ENCODE results near the gene KIRREL3. TPM values are rescaled to one million over a fixed set of nuclear protein-coding genes. Genes with fewer than 3 reads are reported as not detected.

The KIRREL3 gene
- total and polyA plus RNA-seq, 12 donors = 0.13 to 0.58 (median 0.30) TPM

GRCh38 chr11:126597041-126597440 lies 403.5 kb downstream of the KIRREL3 start:
- intact Hi-C loops (cut with DNase I) = no loop called here

DNA sequence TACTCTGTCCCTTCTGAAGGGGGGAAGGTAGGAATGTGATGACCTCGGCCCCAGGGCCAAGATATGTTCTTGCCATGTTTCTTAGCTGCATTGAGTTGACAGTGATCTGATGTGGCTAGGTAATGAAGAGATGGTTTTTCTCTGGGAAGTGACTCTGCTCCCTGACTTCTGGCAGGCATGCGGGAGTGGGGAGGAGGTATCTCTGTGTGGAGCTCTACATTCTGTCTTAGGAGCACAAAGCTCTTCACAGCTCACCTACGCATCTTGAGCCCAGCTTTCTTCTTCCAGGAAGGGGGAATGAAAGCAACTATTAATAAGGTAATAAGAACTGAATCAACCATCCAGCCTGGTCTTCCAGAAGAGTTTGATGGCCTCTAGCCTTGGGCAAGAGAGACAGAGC lies 404.1 kb downstream of the KIRREL3 start:
- no peak for TF ChIP-seq CTCF (IDR thresholded peaks at IDR 0.05)
- H3K9me3 ChIP-seq = peaks cover 0 to 3% (median 0%) of the 10 kb centered on the region in 11 donors
- H3K27me3 ChIP-seq = peaks cover 0 to 61% (median 26%) of the 10 kb centered on the region in 7 donors
- H3K36me3 ChIP-seq = no peaks in the 10 kb centered on the region
- H3K4me3 ChIP-seq = no peak overlapping the region
- H3K27ac ChIP-seq = no peak overlapping the region
- WGBS, 2 donors = 91 to 92% methylated on average over 3 of the region's 3 CpGs
- DNase-seq (no peak), ATAC-seq (no peak)
- intact Hi-C loops (cut with DNase I) = no loop called here
- H3K4me1 ChIP-seq = no peaks in the 10 kb centered on the region

More at GRCh38 chr11:126597041-126597440, 403.5 kb downstream of the KIRREL3 start:
- Histone ChIP-seq H3K36me3 (no peaks in the 10 kb centered on the region), H3K27me3 (peaks cover 0 to 64% (median 31%) of the 10 kb centered on the region in 7 donors), H3K4me1 (no peaks in the 10 kb centered on the region), H3K9me3 (peaks cover 0 to 3% (median 0%) of the 10 kb centered on the region in 11 donors), H3K27ac (no peak overlapping the region), H3K4me3 (no peak overlapping the region)
- ATAC-seq (no peak), DNase-seq (no peak)
- no peak for TF ChIP-seq CTCF (IDR thresholded peaks at IDR 0.05)
- 45 to 57% methylated on average over 10 of the region's 10 CpGs for WGBS, 2 donors

DNA sequence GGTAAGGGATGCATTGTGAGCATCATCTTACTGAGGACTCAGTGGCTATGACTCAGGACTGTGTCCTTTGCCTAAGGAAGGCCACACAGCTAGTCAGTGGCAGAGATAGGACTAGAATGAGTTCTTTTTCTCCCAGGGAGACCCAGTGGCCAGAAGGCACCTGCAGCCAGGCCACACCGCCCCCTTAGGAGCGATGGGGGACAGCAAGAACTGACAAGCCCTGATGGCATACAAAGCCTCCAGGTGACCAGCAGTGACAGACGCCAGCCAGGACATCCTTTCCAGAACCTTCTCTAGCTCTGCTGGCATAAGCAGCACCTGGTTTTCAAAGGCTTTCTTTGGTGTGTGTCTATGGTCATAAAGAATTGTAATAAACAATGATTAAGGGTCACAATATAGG lies 405.0 kb downstream of the KIRREL3 start:
- intact Hi-C loops (cut with DNase I) = no loop called here
- Histone ChIP-seq H3K4me1 (no peaks in the 10 kb centered on the region), H3K27me3 (peaks cover 0 to 58% (median 22%) of the 10 kb centered on the region in 7 donors)

GRCh38 chr11:126594921-126595367 lies 405.6 kb downstream of the KIRREL3 start:
- no peak for DNase-seq
- WGBS, 2 donors = 54 to 70% methylated on average over 9 of the region's 9 CpGs
- peak in 1 of 8 donors; percentile 50 for ATAC-seq

More for the DNA sequence above, 405.0 kb downstream of the KIRREL3 start:
- WGBS, 2 donors = 85 to 87% methylated on average over 3 of the region's 3 CpGs
- Histone ChIP-seq H3K36me3 (no peaks in the 10 kb centered on the region), H3K4me3 (no peak overlapping the region), H3K27ac (no peak overlapping the region), H3K9me3 (peaks cover 0 to 3% (median 0%) of the 10 kb centered on the region in 11 donors)
- TF ChIP-seq CTCF (IDR thresholded peaks at IDR 0.05) = no peak
- no peak for ATAC-seq
- no peak for DNase-seq

More at GRCh38 chr11:126594921-126595367, 405.6 kb downstream of the KIRREL3 start:
- Histone ChIP-seq H3K27me3 (peaks cover 0 to 58% (median 22%) of the 10 kb centered on the region in 7 donors), H3K27ac (no peak overlapping the region), H3K4me3 (no peak overlapping the region), H3K36me3 (no peaks in the 10 kb centered on the region), H3K4me1 (no peaks in the 10 kb centered on the region), H3K9me3 (peaks cover 0 to 3% (median 0%) of the 10 kb centered on the region in 11 donors)
- TF ChIP-seq CTCF (IDR thresholded peaks at IDR 0.05) = no peak
- intact Hi-C loops (cut with DNase I) = no loop called here
